IPS DF 6.9 (cell line): ENCODE data around the gene HOXA4.

ENCODE experiments used
- DNase-seq: peaks from one replicate; pipeline ENCODE4 v3.0.0-alpha.2; 2013; ENCODE audit warnings: low read depth, low spot score
- H3K27ac ChIP-seq: one replicate; pipeline ENCODE4 v1.5.1; 2013; ENCODE audit warnings: low read length, control low read depth
- H3K27me3 ChIP-seq: 2 replicates; pipeline ENCODE4 v1.6.1; 2013; ENCODE audit warnings: mild to moderate bottlenecking, low read length; ENCODE audit not compliant: control insufficient read depth, insufficient read depth
- H3K36me3 ChIP-seq: 2 replicates; pipeline ENCODE4 v1.6.1; 2013; ENCODE audit warnings: low read length; ENCODE audit not compliant: control insufficient read depth, insufficient read depth
- H3K4me1 ChIP-seq: 2 replicates; pipeline ENCODE4 v1.6.1; 2013; ENCODE audit warnings: low read length; ENCODE audit not compliant: control insufficient read depth, insufficient read depth
- H3K4me3 ChIP-seq: 2 replicates; pipeline ENCODE4 v1.5.1; 2013; ENCODE audit warnings: mild to moderate bottlenecking, low read length
- H3K9me3 ChIP-seq: 2 replicates; pipeline ENCODE4 v1.6.1; 2013; ENCODE audit warnings: low read length, inconsistent platforms; ENCODE audit not compliant: control insufficient read depth, insufficient read depth
- WGBS: extraction: QIAGEN DNeasy Blood & Tissue Kit; methylation state at CpG from one replicate; pipeline ENCODE4 v1.1.7; 2013; ENCODE audit warnings: mixed read lengths, missing lambda C conversion rate; ENCODE audit not compliant: insufficient read length, insufficient coverage; 5-methylcytosine and 5-hydroxymethylcytosine counted together

Gene HOXA4

GRCh38 chr7:27157702-27158431 is 27.3 kb upstream of the HOXA4 start:
- DNase-seq, result no peak
- H3K27me3 ChIP-seq, result peaks cover 95% of the 10 kb centered on the region
- H3K36me3 ChIP-seq, result no peaks in the 10 kb centered on the region
- no peak overlapping the region for H3K27ac ChIP-seq
- peaks cover 3% of the 10 kb centered on the region; the same call in 1 of the 2 replicates for H3K4me1 ChIP-seq
- no peaks in the 10 kb centered on the region for H3K9me3 ChIP-seq
- no CpG with 5 or more reads among the region's 30 CpGs for WGBS
- no peak overlapping the region for H3K4me3 ChIP-seq

GRCh38 chr7:27156916-27157701 is 26.6 kb upstream of the HOXA4 start:
- DNase-seq, result no peak
- Histone ChIP-seq H3K4me1 (peaks cover 3% of the 10 kb centered on the region), H3K27ac (no peak overlapping the region), H3K9me3 (no peaks in the 10 kb centered on the region), H3K27me3 (peaks cover 97% of the 10 kb centered on the region), H3K4me3 (no peak overlapping the region), H3K36me3 (no peaks in the 10 kb centered on the region)
- no CpG with 5 or more reads among the region's 30 CpGs for WGBS

- no peak within 1 kb of the TSS for H3K27ac ChIP-seq
- H3K9me3 ChIP-seq, result no peaks in the 10 kb centered on the region
- peaks cover 97% of the 10 kb centered on the region for H3K27me3 ChIP-seq
- H3K4me1 ChIP-seq, result peaks cover 3% of the 10 kb centered on the region
- H3K4me3 ChIP-seq, result peak within 1 kb of the TSS; percentile 10; the same call in 1 of the 2 replicates
- no peak for DNase-seq
- no CpG with 5 or more reads among the region's 33 CpGs for WGBS
- no peaks in the 10 kb centered on the region for H3K36me3 ChIP-seq
Observed at GRCh38 chr7:27156508-27156898, 25.9 kb upstream of the HOXA4 start, which contains the start of gene HOXA7. Gene HOXA7, minus strand, starts transcription at chr7:27156675. Its CDS starts 130 bp downstream, at chr7:27156545.

GRCh38 chr7:27155816-27156507 is 25.4 kb upstream of the HOXA4 start:
- H3K9me3 ChIP-seq, result no peaks in the 10 kb centered on the region
- H3K27me3 ChIP-seq, result peaks cover 98% of the 10 kb centered on the region
- DNase-seq, result no peak
- H3K27ac ChIP-seq, result no peak overlapping the region
- H3K36me3 ChIP-seq, result no peaks in the 10 kb centered on the region
- WGBS, result no CpG with 5 or more reads among the region's 63 CpGs
- peak overlapping the region; percentile 10; the same call in 1 of the 2 replicates for H3K4me3 ChIP-seq
- peaks cover 3% of the 10 kb centered on the region for H3K4me1 ChIP-seq

- H3K4me1 ChIP-seq, result peaks cover 3% of the 10 kb centered on the region
- DNase-seq, result no peak
- H3K27ac ChIP-seq, result no peak overlapping the region
- whole genome bisulfite sequencing, result no CpG with 5 or more reads among the region's 48 CpGs
- H3K4me3 ChIP-seq, result no peak overlapping the region
- no peaks in the 10 kb centered on the region for H3K9me3 ChIP-seq
- H3K27me3 ChIP-seq, result peaks cover 99% of the 10 kb centered on the region
- H3K36me3 ChIP-seq, result no peaks in the 10 kb centered on the region
Observed at GRCh38 chr7:27154901-27155815, 24.6 kb upstream of the HOXA4 start.

GRCh38 chr7:27154369-27154768 is 23.8 kb upstream of the HOXA4 start:
- Histone ChIP-seq H3K4me3 (no peak overlapping the region), H3K27me3 (peaks cover 97% of the 10 kb centered on the region), H3K27ac (no peak overlapping the region), H3K9me3 (no peaks in the 10 kb centered on the region), H3K36me3 (no peaks in the 10 kb centered on the region), H3K4me1 (peaks cover 3% of the 10 kb centered on the region)
- no CpG with 5 or more reads among the region's 10 CpGs for WGBS
- DNase-seq, result no peak

GRCh38 chr7:27153526-27153925 is 23.0 kb upstream of the HOXA4 start:
- H3K36me3 ChIP-seq, result no peaks in the 10 kb centered on the region
- H3K27ac ChIP-seq, result no peak overlapping the region
- no peak overlapping the region for H3K4me3 ChIP-seq
- peaks cover 3% of the 10 kb centered on the region for H3K4me1 ChIP-seq
- no peak for DNase-seq
- peaks cover 97% of the 10 kb centered on the region for H3K27me3 ChIP-seq
- no CpG with 5 or more reads among the region's 3 CpGs for WGBS
- H3K9me3 ChIP-seq, result no peaks in the 10 kb centered on the region

- H3K27ac ChIP-seq, result no peak overlapping the region
- DNase-seq, result no peak
- H3K4me3 ChIP-seq, result no peak overlapping the region
- WGBS, result no CpG with 5 or more reads among the region's 22 CpGs
- H3K4me1 ChIP-seq, result peaks cover 3% of the 10 kb centered on the region
- H3K36me3 ChIP-seq, result no peaks in the 10 kb centered on the region
- H3K9me3 ChIP-seq, result no peaks in the 10 kb centered on the region
- H3K27me3 ChIP-seq, result peaks cover 97% of the 10 kb centered on the region
Observed at GRCh38 chr7:27152816-27153442, 22.4 kb upstream of the HOXA4 start.

GRCh38 chr7:27151931-27152815 is 21.6 kb upstream of the HOXA4 start, which contains the start of gene HOXA3:
Gene HOXA3, minus strand, starts transcription at chr7:27152583. Its CDS starts 41,943 bp downstream, at chr7:27110640.
- Histone ChIP-seq H3K4me1 (peaks cover 3% of the 10 kb centered on the region), H3K27ac (no peak within 1 kb of the TSS), H3K9me3 (no peaks in the 10 kb centered on the region), H3K27me3 (peaks cover 96% of the 10 kb centered on the region), H3K4me3 (no peak within 1 kb of the TSS), H3K36me3 (no peaks in the 10 kb centered on the region)
- DNase-seq, result no peak
- WGBS, result no CpG with 5 or more reads among the region's 53 CpGs
